ENCODE results near the gene YAP1.

Gene YAP1

GRCh38 chr11:102280245-102280833, 170.1 kb downstream of the YAP1 start (continued):
- TF ChIP-seq ZNF514 (tag by site-specific recombination; IDR thresholded peaks at IDR 0.05): no peak
- no peak for TF ChIP-seq ZNF148 (tag by site-specific recombination; IDR thresholded peaks at IDR 0.05; ENCODE audit: borderline replicate concordance)
- TF ChIP-seq ZNF155 (tag by site-specific recombination; IDR thresholded peaks at IDR 0.05): no peak
- TF ChIP-seq ZIC2 (tag by site-specific recombination; IDR thresholded peaks at IDR 0.05): no peak
- TF ChIP-seq ZNF398 (tag by site-specific recombination; IDR thresholded peaks at IDR 0.05): no peak
- TF ChIP-seq ELK4 (IDR thresholded peaks at IDR 0.05; ENCODE audit: borderline replicate concordance, low read depth, low read length): no peak
- no peak for TF ChIP-seq ZNF292 (tag by site-specific recombination; IDR thresholded peaks at IDR 0.05; ENCODE audit: borderline replicate concordance, low read depth)
- no peak for TF ChIP-seq YY2 (tag by site-specific recombination; IDR thresholded peaks at IDR 0.05)
- no peak for TF ChIP-seq ZBTB7A (tag by site-specific recombination; IDR thresholded peaks at IDR 0.05; ENCODE audit: low read depth)
- no peak for TF ChIP-seq ZNF449 (tag by site-specific recombination; IDR thresholded peaks at IDR 0.05)

Data from HEK293 (cell line).